Measurements from ENCODE around the gene ZNF844.

GRCh38 chr19:12111176-12111575 lies 46.6 kb downstream of the ZNF844 start:
- no peak for TF ChIP-seq POLR2AphosphoS5 (IDR thresholded peaks at IDR 0.05; ENCODE audit: low read depth, low read length)
- TF ChIP-seq CEBPB (IDR thresholded peaks at IDR 0.05; ENCODE audit: low read depth, low read length): no peak
- TF ChIP-seq RAD21 (IDR thresholded peaks at IDR 0.05 in 1 of 2, conservative IDR thresholded peaks at IDR 0.05 in 1 of 2; ENCODE audit: low read depth in 2 of 2, low read length in 2 of 2): no peak
- no peak for TF ChIP-seq TAF1 (IDR thresholded peaks at IDR 0.05; ENCODE audit: low read depth, low read length)
- TF ChIP-seq CTCF (IDR thresholded peaks at IDR 0.05; ENCODE audit: control extremely low read depth in 1 of 3, insufficient read depth in 1 of 3, low read depth in 1 of 3, low read length in 3 of 3): no peak
- no peak for TF ChIP-seq YY1 (IDR thresholded peaks at IDR 0.05; ENCODE audit: low read depth, low read length)
- TF ChIP-seq POLR2A (IDR thresholded peaks at IDR 0.05; ENCODE audit: control extremely low read depth in 1 of 2, low read depth in 2 of 2, low read length in 2 of 2): no peak
- no peak for TF ChIP-seq ZNF274 (IDR thresholded peaks at IDR 0.05; ENCODE audit: borderline replicate concordance, extremely low read depth, low read length)
- no peak for TF ChIP-seq SIN3A (conservative IDR thresholded peaks at IDR 0.05 in 1 of 2, IDR thresholded peaks at IDR 0.05 in 1 of 2; ENCODE audit: low read depth in 1 of 2, low read length in 2 of 2)

All from H1 (cell line).